Stimulated activated naive CD4-positive, alpha-beta T cell treated with Interleukin-2 at 50 U/mL for 16 hours (primary cell): Measurements from ENCODE around the gene IL19.

Experiments used
- DNase-seq: peaks from one replicate; lab custom pipeline; 2025; lab: John Stamatoyannopoulos, UW

IL19 gene

DNA sequence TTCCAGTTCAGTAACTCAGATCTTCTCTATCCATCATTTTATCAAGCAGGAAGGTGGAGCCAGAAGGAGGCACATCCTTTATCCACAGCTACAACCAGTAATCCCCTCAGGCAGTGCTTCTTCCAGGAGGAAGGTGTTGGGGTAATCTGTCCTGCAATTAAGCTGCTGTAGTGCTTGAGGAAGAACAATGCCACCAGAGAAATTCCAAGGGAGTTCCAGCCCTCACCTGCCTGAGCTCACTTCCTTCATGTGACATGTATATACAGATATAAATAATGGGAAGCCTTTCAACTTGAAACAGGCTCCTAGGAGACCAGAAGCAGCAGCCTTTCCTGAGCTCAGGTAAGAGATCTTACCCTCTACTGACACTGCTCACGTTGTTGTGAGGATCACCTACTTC is 92.7 kb downstream of the IL19 start:
- no peak for DNase-seq

DNA sequence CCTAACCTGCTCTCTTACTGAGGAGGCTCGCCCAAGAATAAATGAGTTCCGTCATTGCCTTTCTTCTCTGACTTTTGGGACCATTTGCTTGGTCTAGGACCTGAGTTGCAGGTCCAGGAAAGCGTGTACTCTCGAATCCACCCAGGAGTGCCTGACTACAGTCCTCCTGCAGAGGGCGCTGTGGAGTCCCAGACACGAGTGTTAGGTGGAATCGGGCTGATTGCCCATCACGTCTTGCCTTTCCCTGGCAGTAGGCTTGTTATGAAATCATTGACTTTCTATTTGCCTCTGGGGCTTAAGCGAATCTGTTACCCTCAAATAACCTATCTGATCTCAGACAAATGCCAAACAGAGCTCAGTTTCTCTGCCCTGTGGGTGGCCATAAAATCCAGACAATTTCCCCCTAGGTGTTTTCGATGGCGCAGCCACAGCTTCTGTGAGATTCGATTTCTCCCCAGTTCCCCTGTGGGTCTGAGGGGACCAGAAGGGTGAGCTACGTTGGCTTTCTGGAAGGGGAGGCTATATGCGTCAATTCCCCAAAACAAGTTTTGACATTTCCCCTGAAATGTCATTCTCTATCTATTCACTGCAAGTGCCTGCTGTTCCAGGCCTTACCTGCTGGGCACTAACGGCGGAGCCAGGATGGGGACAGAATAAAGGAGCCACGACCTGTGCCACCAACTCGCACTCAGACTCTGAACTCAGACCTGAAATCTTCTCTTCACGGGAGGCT is 94.5 kb downstream of the IL19 start, which contains the start of gene IL20:
Gene IL20, plus strand, starts transcription at position 685 of the 733 bp plus-strand sequence. CDS start 230 bp downstream, outside the sequence.
- DNase-seq = peak; percentile 76

DNA sequence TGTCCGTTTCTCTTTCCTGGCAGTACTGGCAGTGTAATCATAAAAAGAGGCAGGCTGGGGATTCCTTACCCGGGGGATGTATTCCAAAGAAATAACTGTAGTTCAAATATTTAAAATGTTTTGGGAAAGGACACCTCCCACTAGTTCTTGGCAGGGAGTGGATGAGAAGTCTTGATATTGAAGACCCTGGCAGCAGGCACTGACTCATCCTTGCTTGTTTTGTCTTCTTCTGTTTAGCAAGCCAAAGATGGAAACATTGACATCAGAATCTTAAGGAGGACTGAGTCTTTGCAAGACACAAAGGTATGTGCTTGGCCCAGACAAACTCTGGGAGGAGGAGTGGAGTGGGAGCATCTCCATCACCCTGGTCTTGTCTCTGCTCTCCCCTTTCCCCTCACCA is 95.5 kb downstream of the IL19 start:
- no peak for DNase-seq

DNA sequence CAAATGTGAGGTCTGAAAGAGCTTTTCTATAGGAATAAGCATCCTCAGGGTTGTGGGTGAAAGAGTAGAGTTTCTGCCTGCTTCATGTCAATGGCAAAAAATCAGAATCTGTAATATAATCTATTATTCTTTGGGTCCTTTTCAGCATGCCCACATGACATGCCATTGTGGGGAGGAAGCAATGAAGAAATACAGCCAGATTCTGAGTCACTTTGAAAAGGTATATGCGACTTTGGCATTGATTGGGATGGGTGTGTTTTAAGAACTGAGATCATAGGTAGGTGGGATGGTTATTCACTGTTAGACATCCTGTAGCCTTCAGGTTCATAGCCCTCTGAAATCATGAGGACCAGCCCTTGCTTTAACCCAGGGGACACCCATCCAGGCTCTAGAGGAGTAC is 96.7 kb downstream of the IL19 start:
- no peak for DNase-seq

DNA sequence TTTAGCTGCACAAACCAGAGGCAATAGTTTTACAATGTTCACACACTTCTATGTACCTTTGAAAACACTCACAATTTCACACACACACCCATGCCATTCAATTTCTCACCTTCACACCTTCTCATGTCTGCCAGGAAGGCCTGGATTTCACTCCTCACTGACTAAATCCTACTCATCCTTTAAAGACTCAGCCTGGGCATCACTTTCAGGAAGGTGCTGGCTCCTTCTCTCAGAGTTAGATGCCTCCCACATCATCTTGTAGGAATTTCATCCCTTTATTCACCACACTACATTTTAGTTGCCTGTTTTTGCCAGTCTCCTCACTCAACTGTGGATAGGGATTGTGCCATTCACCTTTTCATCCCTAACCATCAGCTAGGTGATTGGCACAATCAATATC is 97.1 kb downstream of the IL19 start:
- DNase-seq = no peak

DNA sequence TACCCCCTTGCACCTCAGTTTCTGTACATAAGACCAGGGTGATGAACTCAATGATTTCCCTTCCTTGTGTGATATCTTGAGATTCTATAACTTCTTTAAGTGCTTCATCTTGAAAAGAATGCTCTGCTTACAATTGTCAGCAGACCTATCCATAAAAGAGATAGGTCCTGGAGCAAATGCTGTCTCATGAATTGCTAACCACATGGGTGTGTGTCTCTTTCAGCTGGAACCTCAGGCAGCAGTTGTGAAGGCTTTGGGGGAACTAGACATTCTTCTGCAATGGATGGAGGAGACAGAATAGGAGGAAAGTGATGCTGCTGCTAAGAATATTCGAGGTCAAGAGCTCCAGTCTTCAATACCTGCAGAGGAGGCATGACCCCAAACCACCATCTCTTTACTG is 97.7 kb downstream of the IL19 start:
- no peak for DNase-seq

DNA sequence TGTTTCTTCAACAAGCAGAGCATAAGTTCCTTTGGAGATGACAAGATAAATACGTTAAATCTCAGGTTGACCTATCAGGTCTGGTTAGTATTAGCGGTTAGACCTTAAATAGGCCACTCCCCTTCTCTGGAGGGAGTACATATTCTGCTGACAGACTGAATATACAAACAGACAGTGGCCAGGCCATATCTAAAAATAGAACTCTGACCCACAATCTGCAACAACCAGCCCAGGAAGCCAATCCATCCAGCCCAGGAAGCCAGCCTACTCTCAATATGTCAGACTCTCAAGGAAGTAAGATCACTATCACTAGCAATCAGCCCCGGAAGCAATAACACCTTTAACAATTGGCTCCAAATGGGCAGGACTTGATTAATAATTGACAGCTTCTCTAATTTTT is 101.6 kb downstream of the IL19 start:
- DNase-seq = no peak

DNA sequence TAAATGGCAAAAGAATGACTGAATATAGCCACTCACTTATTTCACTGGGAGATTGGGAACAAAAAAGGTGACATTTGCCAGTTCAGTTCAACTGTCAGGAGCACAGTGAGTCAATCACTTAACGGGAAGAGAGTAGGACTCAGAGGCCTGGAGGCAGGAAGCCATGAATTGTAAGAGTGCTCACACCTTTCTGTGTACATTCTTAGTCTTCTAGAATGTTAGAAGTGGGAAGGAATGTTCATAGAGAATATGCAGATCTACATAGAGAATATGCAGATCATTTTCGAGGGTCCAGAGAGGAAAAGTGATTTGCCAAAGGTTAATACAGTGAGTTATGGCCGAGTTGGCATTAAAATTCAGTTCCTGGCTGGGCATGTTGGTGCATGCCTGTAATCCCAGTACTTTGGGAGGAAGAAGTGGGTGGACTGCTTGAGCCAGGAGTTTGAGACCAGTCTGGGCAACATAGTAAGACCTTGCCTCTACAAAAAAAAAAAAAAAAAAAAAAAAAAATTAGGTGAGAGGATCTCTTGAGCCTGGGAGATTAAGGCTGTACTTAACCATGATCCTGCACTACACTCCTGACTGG is 103.1 kb downstream of the IL19 start:
- DNase-seq = no peak

DNA sequence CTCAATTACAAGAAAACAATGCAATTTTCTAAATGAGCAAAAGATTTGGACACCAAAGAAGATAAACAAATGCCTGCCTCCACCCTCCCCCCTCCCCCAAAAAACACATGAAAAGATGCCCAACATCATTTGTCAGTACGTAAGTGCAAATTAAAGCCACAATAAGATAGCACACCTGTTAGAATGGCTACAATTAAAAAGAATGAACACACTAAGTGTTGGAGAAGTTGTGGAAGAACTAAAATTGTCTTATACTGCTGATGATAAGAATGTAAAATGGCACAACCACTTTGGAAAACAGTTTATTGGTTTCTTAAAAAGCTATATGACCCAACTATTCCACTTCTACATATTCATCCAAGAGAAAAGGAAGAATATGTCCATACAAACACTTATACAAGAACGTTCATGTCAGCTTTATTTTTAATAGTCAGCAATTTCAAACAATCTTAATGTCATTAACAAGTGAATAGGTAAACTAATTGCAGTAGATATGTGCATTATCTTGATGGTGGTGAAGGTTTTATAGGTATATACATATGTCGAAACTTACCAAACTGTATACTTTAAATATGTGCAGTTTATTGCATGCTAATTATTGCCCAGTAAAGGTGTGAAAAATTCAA is 105.3 kb downstream of the IL19 start:
- DNase-seq = no peak

DNA sequence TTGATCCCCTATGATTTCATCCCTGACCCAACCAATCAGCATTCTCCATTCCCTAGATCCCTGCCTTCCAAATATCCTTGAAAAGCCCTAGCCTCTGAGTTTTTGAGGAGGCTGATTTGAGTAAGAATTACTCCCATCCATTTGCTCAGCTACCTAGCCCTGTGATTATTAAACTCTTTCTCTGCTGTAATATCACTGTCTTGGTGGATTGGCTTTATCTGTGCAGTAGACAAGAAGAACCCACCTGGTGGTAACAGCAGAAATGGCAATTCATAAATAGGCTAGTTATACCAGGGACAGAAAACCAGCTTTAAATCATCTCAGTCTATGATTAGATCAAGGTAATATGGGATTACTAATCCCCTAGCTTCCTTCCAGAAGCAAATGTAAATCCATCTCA is 107.9 kb downstream of the IL19 start:
- no peak for DNase-seq

DNA sequence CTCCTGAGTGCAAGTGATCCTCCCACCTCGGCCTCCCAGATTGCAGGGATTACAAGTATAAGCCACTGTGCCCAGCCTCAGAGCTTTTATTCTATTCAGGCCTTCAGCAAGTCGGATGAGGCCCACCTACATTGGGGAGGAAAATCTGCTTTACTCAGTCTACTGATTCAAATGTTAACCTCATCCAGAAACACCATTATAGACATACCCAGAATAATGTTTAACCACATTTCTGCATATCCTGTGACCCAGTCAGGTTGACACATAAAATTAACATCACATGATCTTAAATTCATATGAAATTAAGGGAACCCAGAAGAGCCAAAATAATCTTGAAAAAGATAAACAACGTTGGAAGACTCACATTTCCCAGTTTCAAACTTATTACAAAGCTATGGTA is 109.7 kb downstream of the IL19 start:
- DNase-seq = no peak

DNA sequence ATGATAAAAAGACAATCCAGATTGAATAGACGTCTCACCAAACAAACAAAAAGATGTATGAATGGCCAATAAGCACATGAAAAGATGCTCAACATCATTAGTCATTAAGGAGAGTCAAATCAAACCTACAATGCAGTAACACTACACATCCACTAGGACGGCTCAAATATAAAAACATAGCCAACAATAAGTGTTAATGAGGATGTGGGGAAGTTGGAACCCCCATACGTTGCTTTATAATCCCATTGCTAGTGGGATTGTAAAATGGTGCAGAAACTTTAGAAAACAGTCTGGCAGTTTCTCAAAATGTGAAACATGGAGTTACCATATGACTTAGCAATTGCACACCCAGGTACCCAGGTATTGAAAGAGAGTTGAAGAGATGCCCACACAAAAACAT is 112.0 kb downstream of the IL19 start:
- no peak for DNase-seq

DNA sequence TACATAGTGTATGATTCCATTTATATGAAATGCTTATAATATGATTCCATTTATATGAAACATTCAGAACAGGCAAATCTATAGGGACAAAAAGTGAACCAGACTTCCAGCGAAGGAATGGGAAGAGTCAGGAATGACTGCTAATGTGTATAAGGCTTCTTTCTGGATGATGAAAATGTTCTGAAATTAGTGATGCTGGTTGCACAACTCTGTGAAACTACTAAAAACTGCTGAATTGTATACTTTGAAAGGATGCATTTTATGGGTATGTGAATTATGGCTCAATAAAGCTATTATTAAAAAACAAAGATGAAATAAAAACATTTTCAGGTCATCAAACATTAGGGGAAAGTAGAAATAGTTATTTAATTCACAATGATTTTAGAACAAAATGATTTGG is 112.6 kb downstream of the IL19 start:
- DNase-seq = no peak

DNA sequence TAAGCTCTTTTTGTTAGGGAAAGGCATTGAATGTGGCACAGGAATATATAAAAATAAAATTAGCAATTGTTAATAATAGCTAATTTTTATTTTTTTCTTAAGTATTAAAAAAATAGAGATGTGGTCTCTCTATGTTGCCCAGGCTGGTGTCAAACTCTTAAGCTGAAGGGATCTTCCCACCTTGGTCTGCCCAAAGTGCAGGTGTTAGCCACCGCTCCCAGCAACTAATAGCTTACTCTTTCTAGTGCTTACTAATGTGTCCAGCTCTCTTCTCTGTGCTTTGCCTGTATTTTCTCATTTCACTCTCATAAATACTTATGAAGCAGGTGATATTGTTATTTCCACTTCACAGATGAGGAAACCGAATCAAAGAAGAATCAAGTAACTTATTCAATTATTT is 113.3 kb downstream of the IL19 start:
- no peak for DNase-seq

DNA sequence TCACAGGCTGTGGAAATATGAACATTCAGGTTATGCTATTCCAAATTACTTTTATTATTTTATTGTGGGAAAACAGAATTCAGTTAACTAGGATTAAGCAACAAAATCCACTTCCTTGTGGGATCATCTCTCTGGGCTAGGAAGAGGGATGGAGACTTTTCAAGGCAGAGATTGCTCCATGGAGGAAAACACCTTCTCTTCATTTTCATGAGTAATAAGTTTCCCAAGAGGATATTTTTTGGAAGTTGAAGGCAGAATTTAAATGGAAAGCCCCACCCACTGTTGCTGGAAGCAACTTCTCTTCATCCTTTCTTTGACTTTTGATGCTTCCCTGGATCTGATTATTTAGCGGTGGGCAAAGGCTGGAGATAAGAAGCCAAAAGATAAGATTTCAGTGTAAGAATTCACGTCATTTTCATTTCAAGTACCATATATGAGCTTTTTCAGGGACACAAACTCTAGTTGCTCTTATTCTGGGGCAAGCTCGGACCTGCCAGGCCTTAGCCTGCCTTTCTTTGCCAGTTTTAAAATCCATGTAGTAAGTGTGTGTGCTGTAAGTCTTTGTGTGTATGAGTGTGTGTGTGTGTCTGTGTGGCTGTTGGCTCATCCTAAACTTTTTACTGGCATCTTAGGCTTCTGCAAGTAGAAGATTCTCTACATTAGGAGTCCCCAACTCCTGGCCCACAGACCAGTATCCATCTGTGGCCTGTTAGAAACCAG is 114.9 kb downstream of the IL19 start:
- DNase-seq = no peak

DNA sequence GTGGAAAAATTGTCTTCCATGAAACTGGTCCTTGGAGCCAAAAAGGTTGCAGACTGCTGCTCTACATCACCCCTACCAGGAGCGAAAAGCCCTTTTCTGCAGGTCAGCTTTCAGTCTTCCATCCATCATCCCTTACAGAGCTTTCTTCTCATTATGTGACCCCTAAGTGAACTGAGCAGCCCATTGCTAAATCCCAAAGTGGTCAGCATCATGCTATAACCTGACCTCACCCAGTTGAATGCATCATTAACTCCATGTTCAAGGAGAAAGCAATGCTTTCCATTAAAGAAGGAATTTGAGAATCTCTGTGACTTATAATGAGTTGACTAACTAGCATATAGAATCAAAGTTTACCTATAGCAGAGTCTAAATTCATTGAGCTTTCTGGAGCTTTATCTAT is 116.3 kb downstream of the IL19 start:
- DNase-seq = no peak

DNA sequence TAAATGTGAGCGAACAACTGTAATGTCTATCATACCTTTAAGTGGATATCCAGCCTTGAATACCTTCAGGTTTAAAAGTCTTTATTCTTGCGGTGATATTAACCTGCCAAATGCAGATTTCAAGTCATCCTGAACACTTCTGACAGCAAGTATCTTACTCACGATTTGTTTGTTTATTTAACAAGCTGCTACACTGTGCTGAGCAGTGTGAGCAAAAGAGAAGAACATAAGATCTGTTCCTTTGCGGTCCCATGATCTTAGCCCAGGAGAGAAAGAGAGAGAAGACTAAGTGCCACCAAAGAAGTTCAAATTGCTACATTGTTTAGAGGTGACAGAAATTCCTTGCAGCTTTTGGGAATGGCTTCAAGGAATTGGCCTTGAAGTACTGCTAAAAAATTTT is 117.1 kb downstream of the IL19 start:
- no peak for DNase-seq

DNA sequence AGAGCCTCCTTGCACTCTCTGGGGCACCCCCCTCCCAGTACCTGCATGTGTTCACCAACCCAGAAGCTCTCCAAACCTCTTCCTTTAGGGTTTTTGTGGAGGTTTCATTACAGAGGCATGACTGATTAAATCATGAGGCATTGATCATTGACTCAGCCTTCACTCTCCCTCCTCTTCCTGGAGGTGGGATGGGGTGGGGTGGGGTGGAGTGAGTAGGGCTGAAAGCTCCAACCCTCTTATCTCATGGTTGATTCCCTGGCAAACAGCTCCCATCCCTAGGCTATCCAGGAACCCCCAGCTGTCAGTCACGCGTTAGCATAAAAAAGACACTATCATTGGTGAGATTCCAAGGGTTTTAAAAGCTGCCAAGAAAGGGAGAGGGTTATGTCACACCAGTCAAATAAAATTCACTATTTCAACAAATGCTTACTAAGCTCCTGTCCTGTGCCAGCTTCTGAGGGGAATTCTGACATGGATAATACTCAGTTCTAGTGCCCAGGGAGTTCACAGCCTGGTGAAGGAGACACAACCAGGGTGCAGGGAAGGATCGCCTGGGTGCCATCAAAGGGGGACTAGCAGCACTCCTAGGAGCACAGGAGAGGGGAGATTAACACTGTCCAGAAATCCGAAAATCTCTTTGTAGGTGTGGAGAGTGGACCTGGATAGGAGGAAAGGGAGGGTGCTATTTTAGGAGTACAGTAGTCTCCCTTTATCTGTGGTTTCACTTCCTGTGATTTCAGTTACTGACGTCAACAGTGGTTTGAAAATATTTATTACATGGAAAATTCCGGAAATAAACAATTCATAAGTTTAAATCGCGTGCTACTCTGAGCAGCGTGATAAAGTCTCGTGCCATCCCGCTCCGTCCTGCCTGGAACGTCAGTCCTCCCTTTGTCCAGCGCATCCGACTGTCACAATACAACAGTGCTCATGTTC is 119.8 kb downstream of the IL19 start:
- no peak for DNase-seq

DNA sequence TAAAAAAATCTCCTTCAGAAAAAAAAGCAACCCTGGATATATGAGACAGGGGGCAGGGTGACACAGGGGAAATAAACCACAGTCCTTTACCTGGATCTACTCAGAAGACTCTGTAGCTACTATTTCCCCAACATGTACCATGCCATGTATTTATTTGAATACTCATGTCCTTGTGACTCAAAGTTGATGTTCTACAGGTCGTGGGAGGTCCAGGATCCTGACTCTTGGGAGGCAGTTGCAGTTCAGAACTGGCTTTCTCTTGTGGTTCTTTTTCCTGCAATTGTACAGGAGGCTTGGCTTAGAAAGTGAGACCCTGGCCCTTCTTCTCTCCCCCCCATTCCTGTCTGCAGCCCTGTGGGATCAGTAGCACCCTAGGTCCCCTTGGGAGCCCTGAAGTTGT is 120.8 kb downstream of the IL19 start:
- no peak for DNase-seq
